Astrocyte (in vitro differentiated cells and primary cell): Measurements from ENCODE around the gene GNB1L. TPM values are rescaled to one million over a fixed set of nuclear protein-coding genes. Genes with fewer than 3 reads are reported as not detected.

Experiments used
- DNase-seq: peaks from one replicate; pipeline ENCODE4 v3.0.0-alpha.2; 2010; ENCODE audit warnings: low read depth
- FAIRE-seq: peaks from 2 replicates; lab custom pipeline; 2011; peaks lifted over from hg19 to GRCh38; lab: Jason Lieb, UNC
- H2AFZ ChIP-seq: 2 replicates; pipeline ENCODE4 v1.6.0; 2012; ENCODE audit warnings: low read depth, low read length, inconsistent platforms
- H3K27ac ChIP-seq: 2 replicates; pipeline ENCODE4 v1.5.1; 2011; ENCODE audit warnings: low read depth, low read length, inconsistent platforms
- H3K27me3 ChIP-seq: 2 replicates; pipeline ENCODE4 v1.6.0; 2011; ENCODE audit warnings: low read length, inconsistent platforms; ENCODE audit not compliant: insufficient read depth
- H3K36me3 ChIP-seq: 2 replicates; pipeline ENCODE4 v1.5.1; 2011; ENCODE audit warnings: low read length, inconsistent platforms; ENCODE audit not compliant: insufficient read depth
- H3K4me1 ChIP-seq: 2 replicates; pipeline ENCODE4 v1.5.1; 2011; ENCODE audit warnings: low read length, inconsistent platforms; ENCODE audit not compliant: insufficient read depth
- H3K4me2 ChIP-seq: 2 replicates; pipeline ENCODE4 v1.6.0; 2012; ENCODE audit warnings: low read length, inconsistent platforms
- H3K4me3 ChIP-seq: 2 replicates; pipeline ENCODE4 v1.5.1; 2011; ENCODE audit warnings: low read depth, mild to moderate bottlenecking, low read length, inconsistent platforms; ENCODE audit not compliant: insufficient read depth
- H3K79me2 ChIP-seq: 2 replicates; pipeline ENCODE4 v1.6.0; 2012; ENCODE audit warnings: mild to moderate bottlenecking, low read length, inconsistent platforms; ENCODE audit not compliant: insufficient read depth
- H3K9ac ChIP-seq: 2 replicates; pipeline ENCODE4 v1.6.0; 2012; ENCODE audit warnings: mild to moderate bottlenecking, low read length, inconsistent platforms
- H3K9me3 ChIP-seq: 2 replicates; pipeline ENCODE4 v1.5.1; 2012; ENCODE audit warnings: low read depth, mild to moderate bottlenecking, low read length, inconsistent platforms; ENCODE audit not compliant: insufficient read depth
- H4K20me1 ChIP-seq: 2 replicates; pipeline ENCODE4 v1.6.0; 2012; ENCODE audit warnings: low read length, inconsistent platforms; ENCODE audit not compliant: insufficient read depth
- H3K27ac Mint-ChIP-seq: one replicate; pipeline ENCODE4 v1.8.0; 2021; ENCODE audit warnings: mild to moderate bottlenecking, mixed read lengths; ENCODE audit not compliant: unreplicated experiment
- H3K27me3 Mint-ChIP-seq: one replicate; pipeline ENCODE4 v1.8.0; 2021; ENCODE audit warnings: low read depth, mixed read lengths; ENCODE audit not compliant: unreplicated experiment
- H3K36me3 Mint-ChIP-seq: one replicate; pipeline ENCODE4 v1.8.0; 2021; ENCODE audit warnings: low read depth, mixed read lengths; ENCODE audit not compliant: unreplicated experiment
- H3K4me1 Mint-ChIP-seq: one replicate; pipeline ENCODE4 v1.8.0; 2021; ENCODE audit warnings: low read depth, mixed read lengths; ENCODE audit not compliant: unreplicated experiment
- H3K4me3 Mint-ChIP-seq: one replicate; pipeline ENCODE4 v1.8.0; 2021; ENCODE audit warnings: mild to moderate bottlenecking, moderate library complexity, mixed read lengths; ENCODE audit not compliant: unreplicated experiment
- H3K9me3 Mint-ChIP-seq: one replicate; pipeline ENCODE4 v1.8.0; 2021; ENCODE audit warnings: mild to moderate bottlenecking, mixed read lengths; ENCODE audit not compliant: unreplicated experiment
- CTCF ChIP-seq: IDR thresholded peaks from 2 replicates; pipeline ENCODE4 v1.5.1; 2011; ENCODE audit warnings: low read depth, mild to moderate bottlenecking, inconsistent platforms, low read length, moderate library complexity; ENCODE audit not compliant: insufficient read depth
- EZH2 ChIP-seq: IDR thresholded peaks from 2 replicates; pipeline ENCODE4 v1.6.1; 2012; ENCODE audit warnings: mild to moderate bottlenecking, low read length, inconsistent platforms; ENCODE audit not compliant: insufficient read depth
- total RNA-seq: library from RNA; stranded (reverse); gene quantifications from 2 replicates; pipeline ENCODE4 v1.2.1, GENCODE V29; 2021

GNB1L gene
- total RNA-seq, 1 donor from 2014 or later, result 14.3 TPM

- H3K4me2 ChIP-seq, result no peak overlapping the region
- no peak overlapping the region for H3K4me3 ChIP-seq
- TF ChIP-seq EZH2 (no peak), CTCF (no peak)
- no peaks in the 10 kb centered on the region for H3K4me1 Mint-ChIP-seq
- no peak overlapping the region for H3K27ac ChIP-seq
- no peaks in the 10 kb centered on the region for H3K36me3 Mint-ChIP-seq
- H3K9me3 Mint-ChIP-seq, result peaks cover 2% of the 10 kb centered on the region
- H3K27me3 Mint-ChIP-seq, result peaks cover 50% of the 10 kb centered on the region
- peaks cover 8% of the 10 kb centered on the region for H3K4me1 ChIP-seq
- no peak overlapping the region for H3K27ac Mint-ChIP-seq
- no peaks in the 10 kb centered on the region for H3K79me2 ChIP-seq
- DNase-seq (no peak), FAIRE-seq (no peak)
- no peaks in the 10 kb centered on the region for H3K36me3 ChIP-seq
- no peak overlapping the region for H3K4me3 Mint-ChIP-seq
- peaks cover 11% of the 10 kb centered on the region for H4K20me1 ChIP-seq
- no peak overlapping the region for H3K9ac ChIP-seq
- peaks cover 65% of the 10 kb centered on the region for H3K27me3 ChIP-seq
- H3K9me3 ChIP-seq, result no peaks in the 10 kb centered on the region
- H2AFZ ChIP-seq, result no peak overlapping the region
Measured at GRCh38 chr22:19753996-19754700, 100.5 kb downstream of the GNB1L start.

DNA sequence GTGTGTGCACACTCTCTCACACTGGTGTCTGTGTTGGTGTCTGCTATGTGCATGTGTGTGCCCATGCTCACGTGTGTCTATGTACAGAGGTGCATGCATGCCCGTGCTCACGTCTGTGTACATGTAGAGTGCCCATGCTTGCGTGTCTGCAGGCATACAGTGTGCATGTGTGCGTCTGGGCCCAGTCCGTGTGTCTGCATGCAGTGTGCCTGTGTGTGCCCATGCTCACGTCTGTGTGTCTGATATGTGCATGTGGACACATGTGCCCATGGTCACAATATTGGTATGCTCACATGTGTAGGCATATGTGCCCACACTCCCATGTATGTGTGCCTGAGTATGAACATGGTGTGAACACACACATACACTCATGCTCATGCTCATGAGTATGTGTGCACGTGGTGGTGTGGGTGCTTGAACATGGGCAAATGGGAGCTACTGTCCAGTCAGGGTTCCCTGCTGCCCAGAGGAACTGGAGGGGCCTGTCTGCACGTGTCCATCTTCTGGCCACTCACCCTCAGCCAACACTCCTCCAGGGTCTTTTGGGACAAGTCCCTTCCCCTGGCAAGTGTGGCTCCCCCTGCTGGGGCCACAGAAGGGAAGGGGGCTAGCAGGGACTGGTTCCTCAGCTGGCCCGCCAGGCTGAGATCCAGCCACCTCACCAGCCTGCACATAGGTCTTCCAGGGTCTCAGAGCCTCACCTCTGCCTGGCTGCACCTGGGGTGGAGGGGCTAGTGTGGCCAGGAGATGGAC lies 101.4 kb downstream of the GNB1L start:
- FAIRE-seq, result no peak
- Histone ChIP-seq H3K4me1 (peaks cover 8% of the 10 kb centered on the region), H3K4me3 (no peak overlapping the region), H3K79me2 (no peaks in the 10 kb centered on the region), H3K9ac (no peak overlapping the region), H3K4me2 (no peak overlapping the region), H4K20me1 (peaks cover 11% of the 10 kb centered on the region), H2AFZ (no peak overlapping the region), H3K9me3 (no peaks in the 10 kb centered on the region), H3K27me3 (peaks cover 64% of the 10 kb centered on the region), H3K27ac (no peak overlapping the region), H3K36me3 (no peaks in the 10 kb centered on the region)
- H3K36me3 Mint-ChIP-seq, result no peaks in the 10 kb centered on the region
- DNase-seq, result no peak
- TF ChIP-seq CTCF (no peak), EZH2 (no peak)
- H3K4me3 Mint-ChIP-seq, result no peak overlapping the region
- peaks cover 57% of the 10 kb centered on the region for H3K27me3 Mint-ChIP-seq
- no peaks in the 10 kb centered on the region for H3K4me1 Mint-ChIP-seq
- no peak overlapping the region for H3K27ac Mint-ChIP-seq
- H3K9me3 Mint-ChIP-seq, result peaks cover 2% of the 10 kb centered on the region
